Lower leg skin (tissue), 3 donors: ENCODE results near the gene PLD5.

Experiments used
- CTCF ChIP-seq, 3 donors: fragments of 450-650 bp; IDR thresholded peaks; one replicate each; pipeline ENCODE4 v1.5.1; 2016; ENCODE audit warnings: antibody characterized with exemption in 3 of 3, mild to moderate bottlenecking in 3 of 3, moderate library complexity in 2 of 3
- POLR2A ChIP-seq, 2 donors: fragments of 450-650 bp; IDR thresholded peaks; one replicate each; pipeline ENCODE4 v1.6.1; 2016 to 2017; ENCODE audit warnings: antibody characterized with exemption in 2 of 2, mild to moderate bottlenecking in 1 of 2, moderate library complexity in 1 of 2

GRCh38 chr1:242184955-242185354 is 339.5 kb downstream of the PLD5 start:
- TF ChIP-seq CTCF (IDR thresholded peaks at IDR 0.05) (no peak), POLR2A (IDR thresholded peaks at IDR 0.05) (no peak)
